Uterus (tissue), 2 donors: Measurements from ENCODE around the gene TMEM131.

Experiments used
- POLR2A ChIP-seq, 2 donors: fragments of 450-650 bp; IDR thresholded peaks; one replicate each; pipeline ENCODE4 v1.6.1; 2016; ENCODE audit warnings: antibody characterized with exemption in 2 of 2, mild to moderate bottlenecking in 1 of 2, moderate library complexity in 1 of 2
- TF ChIP-seq, protein P1 (sequence below), 4 experiments: fragments of 200-600 bp in 2 of 4; fragments of 450-650 bp in 2 of 4; sonication (generic) in 2 of 4; IDR thresholded peaks; one replicate each; pipeline ENCODE4 v1.5.1; 2016 to 2019; ENCODE audit warnings: antibody characterized with exemption in 4 of 4, mild to moderate bottlenecking in 2 of 4, moderate library complexity in 1 of 4

- TF ChIP-seq, protein P1, sequence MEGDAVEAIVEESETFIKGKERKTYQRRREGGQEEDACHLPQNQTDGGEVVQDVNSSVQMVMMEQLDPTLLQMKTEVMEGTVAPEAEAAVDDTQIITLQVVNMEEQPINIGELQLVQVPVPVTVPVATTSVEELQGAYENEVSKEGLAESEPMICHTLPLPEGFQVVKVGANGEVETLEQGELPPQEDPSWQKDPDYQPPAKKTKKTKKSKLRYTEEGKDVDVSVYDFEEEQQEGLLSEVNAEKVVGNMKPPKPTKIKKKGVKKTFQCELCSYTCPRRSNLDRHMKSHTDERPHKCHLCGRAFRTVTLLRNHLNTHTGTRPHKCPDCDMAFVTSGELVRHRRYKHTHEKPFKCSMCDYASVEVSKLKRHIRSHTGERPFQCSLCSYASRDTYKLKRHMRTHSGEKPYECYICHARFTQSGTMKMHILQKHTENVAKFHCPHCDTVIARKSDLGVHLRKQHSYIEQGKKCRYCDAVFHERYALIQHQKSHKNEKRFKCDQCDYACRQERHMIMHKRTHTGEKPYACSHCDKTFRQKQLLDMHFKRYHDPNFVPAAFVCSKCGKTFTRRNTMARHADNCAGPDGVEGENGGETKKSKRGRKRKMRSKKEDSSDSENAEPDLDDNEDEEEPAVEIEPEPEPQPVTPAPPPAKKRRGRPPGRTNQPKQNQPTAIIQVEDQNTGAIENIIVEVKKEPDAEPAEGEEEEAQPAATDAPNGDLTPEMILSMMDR (IDR thresholded peaks at IDR 0.05) = no peak
- TF ChIP-seq POLR2A (IDR thresholded peaks at IDR 0.05) = no peak
Measured at GRCh38 chr2:97932975-97933662, 62.6 kb downstream of the TMEM131 start.
